Panc1 (cell line): ENCODE results near the gene TMEM156.
"Not testable (repeated sequence)": the region's sequence is repeated elsewhere in the genome, so short reads cannot be mapped to it uniquely, and the experiment has no call there.

ENCODE experiments used
- TF ChIP-seq, protein P1 (sequence below): fragments of 450-650 bp; IDR thresholded peaks from 2 replicates; pipeline ENCODE4 v1.5.1; 2017; ENCODE audit warnings: mild to moderate bottlenecking
- TF ChIP-seq, protein P2 (sequence below), 2 experiments: IDR thresholded peaks; 2 replicates each; pipeline ENCODE4 v1.6.1; 2011 to 2012; ENCODE audit warnings: low read depth in 2 of 2, control low read depth in 1 of 2, low read length in 1 of 2, mild to moderate bottlenecking in 1 of 2, moderate library complexity in 1 of 2; ENCODE audit not compliant: insufficient read depth in 1 of 2

- TF ChIP-seq, protein P1, sequence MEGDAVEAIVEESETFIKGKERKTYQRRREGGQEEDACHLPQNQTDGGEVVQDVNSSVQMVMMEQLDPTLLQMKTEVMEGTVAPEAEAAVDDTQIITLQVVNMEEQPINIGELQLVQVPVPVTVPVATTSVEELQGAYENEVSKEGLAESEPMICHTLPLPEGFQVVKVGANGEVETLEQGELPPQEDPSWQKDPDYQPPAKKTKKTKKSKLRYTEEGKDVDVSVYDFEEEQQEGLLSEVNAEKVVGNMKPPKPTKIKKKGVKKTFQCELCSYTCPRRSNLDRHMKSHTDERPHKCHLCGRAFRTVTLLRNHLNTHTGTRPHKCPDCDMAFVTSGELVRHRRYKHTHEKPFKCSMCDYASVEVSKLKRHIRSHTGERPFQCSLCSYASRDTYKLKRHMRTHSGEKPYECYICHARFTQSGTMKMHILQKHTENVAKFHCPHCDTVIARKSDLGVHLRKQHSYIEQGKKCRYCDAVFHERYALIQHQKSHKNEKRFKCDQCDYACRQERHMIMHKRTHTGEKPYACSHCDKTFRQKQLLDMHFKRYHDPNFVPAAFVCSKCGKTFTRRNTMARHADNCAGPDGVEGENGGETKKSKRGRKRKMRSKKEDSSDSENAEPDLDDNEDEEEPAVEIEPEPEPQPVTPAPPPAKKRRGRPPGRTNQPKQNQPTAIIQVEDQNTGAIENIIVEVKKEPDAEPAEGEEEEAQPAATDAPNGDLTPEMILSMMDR: not testable (repeated sequence)
- TF ChIP-seq, protein P2, sequence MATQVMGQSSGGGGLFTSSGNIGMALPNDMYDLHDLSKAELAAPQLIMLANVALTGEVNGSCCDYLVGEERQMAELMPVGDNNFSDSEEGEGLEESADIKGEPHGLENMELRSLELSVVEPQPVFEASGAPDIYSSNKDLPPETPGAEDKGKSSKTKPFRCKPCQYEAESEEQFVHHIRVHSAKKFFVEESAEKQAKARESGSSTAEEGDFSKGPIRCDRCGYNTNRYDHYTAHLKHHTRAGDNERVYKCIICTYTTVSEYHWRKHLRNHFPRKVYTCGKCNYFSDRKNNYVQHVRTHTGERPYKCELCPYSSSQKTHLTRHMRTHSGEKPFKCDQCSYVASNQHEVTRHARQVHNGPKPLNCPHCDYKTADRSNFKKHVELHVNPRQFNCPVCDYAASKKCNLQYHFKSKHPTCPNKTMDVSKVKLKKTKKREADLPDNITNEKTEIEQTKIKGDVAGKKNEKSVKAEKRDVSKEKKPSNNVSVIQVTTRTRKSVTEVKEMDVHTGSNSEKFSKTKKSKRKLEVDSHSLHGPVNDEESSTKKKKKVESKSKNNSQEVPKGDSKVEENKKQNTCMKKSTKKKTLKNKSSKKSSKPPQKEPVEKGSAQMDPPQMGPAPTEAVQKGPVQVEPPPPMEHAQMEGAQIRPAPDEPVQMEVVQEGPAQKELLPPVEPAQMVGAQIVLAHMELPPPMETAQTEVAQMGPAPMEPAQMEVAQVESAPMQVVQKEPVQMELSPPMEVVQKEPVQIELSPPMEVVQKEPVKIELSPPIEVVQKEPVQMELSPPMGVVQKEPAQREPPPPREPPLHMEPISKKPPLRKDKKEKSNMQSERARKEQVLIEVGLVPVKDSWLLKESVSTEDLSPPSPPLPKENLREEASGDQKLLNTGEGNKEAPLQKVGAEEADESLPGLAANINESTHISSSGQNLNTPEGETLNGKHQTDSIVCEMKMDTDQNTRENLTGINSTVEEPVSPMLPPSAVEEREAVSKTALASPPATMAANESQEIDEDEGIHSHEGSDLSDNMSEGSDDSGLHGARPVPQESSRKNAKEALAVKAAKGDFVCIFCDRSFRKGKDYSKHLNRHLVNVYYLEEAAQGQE (IDR thresholded peaks at IDR 0.05; ENCODE audit: insufficient read depth in 1 of 2, low read depth in 2 of 2, low read length in 1 of 2): not testable (repeated sequence)
Observed at GRCh38 chr4:39002058-39002457, 30.2 kb downstream of the TMEM156 start.
